ENCODE data around the gene DPP7. TPM values are rescaled to one million over a fixed set of nuclear protein-coding genes. Genes with fewer than 3 reads are reported as not detected.

DPP7 gene
- total RNA-seq, 1 experiment from 2014 or later, result 291 TPM

GRCh38 chr9:137146527-137146918 is 32.0 kb upstream of the DPP7 start (continued):
- no peak for TF ChIP-seq REST (IDR thresholded peaks at IDR 0.05; ENCODE audit: low read depth)

GRCh38 chr9:137145731-137146526 is 31.4 kb upstream of the DPP7 start:
- CTCF ChIA-PET, result no interaction called here
- no peaks in the 10 kb centered on the region for H3K9me2 ChIP-seq (ENCODE audit: insufficient read depth)
- ATAC-seq, result no peak
- no peak overlapping the region for H3K4me3 ChIP-seq (replicated peaks in 1 of 2; ENCODE audit: low read depth in 1 of 2, low read length in 2 of 2)
- H3K9ac ChIP-seq (ENCODE audit: low read length), result no peak overlapping the region
- BruUV-seq (replicated peaks), result no TSS peak
- H3K9me3 ChIP-seq (ENCODE audit: control insufficient read depth in 1 of 2, insufficient read depth in 1 of 2, low read depth in 1 of 2, low read length in 2 of 2), result no peaks in the 10 kb centered on the region
- no peaks in the 10 kb centered on the region for H3K27me3 ChIP-seq (ENCODE audit: insufficient read depth, low read length)
- H2AFZ ChIP-seq (ENCODE audit: low read depth, low read length, poor library complexity, severe bottlenecking), result no peak overlapping the region
- peaks cover 12 to 18% of the 10 kb centered on the region in 2 experiments for H3K4me1 ChIP-seq (ENCODE audit: control insufficient read depth in 1 of 2, insufficient read depth in 2 of 2, low read length in 2 of 2)
- intact Hi-C loops (cut with micrococcal nuclease), result no loop called here
- H3K36me3 ChIP-seq (ENCODE audit: control insufficient read depth in 1 of 2, insufficient read depth in 2 of 2, low read length in 2 of 2), result no peaks in the 10 kb centered on the region
- H3K4me2 ChIP-seq (ENCODE audit: low read length), result no peak overlapping the region
- H3K79me2 ChIP-seq (ENCODE audit: insufficient read depth, low read length), result no peaks in the 10 kb centered on the region
- DNase-seq (ENCODE audit: low read depth, low spot score), result no peak
- RAD21 ChIA-PET (ENCODE audit: low non-redundant PET in 1 of 2, low total read pairs in 2 of 2, uncharacterized antibody in 2 of 2, unreplicated experiment in 2 of 2), result no interaction called here
- H3K27ac ChIP-seq (ENCODE audit: low read depth, low read length), result no peak overlapping the region
- POLR2A ChIA-PET, result no interaction called here
- no peaks in the 10 kb centered on the region for H4K20me1 ChIP-seq (ENCODE audit: insufficient read depth)
- TF ChIP-seq MAX (IDR thresholded peaks at IDR 0.05) (no peak), SP1 (IDR thresholded peaks at IDR 0.05; ENCODE audit: low read depth) (no peak), ATF3 (IDR thresholded peaks at IDR 0.05) (no peak), CEBPB (IDR thresholded peaks at IDR 0.05; ENCODE audit: low read depth) (no peak), SRF (IDR thresholded peaks at IDR 0.05; ENCODE audit: low read depth) (no peak), ELF1 (IDR thresholded peaks at IDR 0.05; ENCODE audit: borderline replicate concordance, low read depth) (no peak), ZNF274 (IDR thresholded peaks at IDR 0.05; ENCODE audit: low read depth, low read length) (no peak), EZH2 (IDR thresholded peaks at IDR 0.05) (no peak), CTCF (IDR thresholded peaks at IDR 0.05 in 2 of 3, conservative IDR thresholded peaks at IDR 0.05 in 1 of 3; ENCODE audit: borderline replicate concordance in 1 of 3, insufficient read depth in 1 of 3, low read depth in 2 of 3, low read length in 2 of 3) (no peak), JUND (IDR thresholded peaks at IDR 0.05) (no peak), SIN3A (IDR thresholded peaks at IDR 0.05; ENCODE audit: low read depth) (no peak), TCF7L2 (IDR thresholded peaks at IDR 0.05; ENCODE audit: borderline replicate concordance, extremely low read depth, insufficient read depth, insufficient read length) (no peak), POLR2A (IDR thresholded peaks at IDR 0.05; ENCODE audit: borderline replicate concordance, extremely low read depth, insufficient read depth, insufficient read length) (no peak), YY1 (IDR thresholded peaks at IDR 0.05; ENCODE audit: extremely low read depth, insufficient replicate concordance, low read depth, low read length) (no peak), RAD21 (IDR thresholded peaks at IDR 0.05; ENCODE audit: low read depth) (no peak), EGR1 (IDR thresholded peaks at IDR 0.05; ENCODE audit: low read depth) (no peak), ZBTB33 (IDR thresholded peaks at IDR 0.05; ENCODE audit: extremely low read depth, insufficient replicate concordance, low read length) (no peak)
